HG02852 (cell line): ENCODE results near the gene PIK3AP1.
A peak's percentile ranks its signal among the peaks of the same experiment; 100 is the strongest.
"Not testable (repeated sequence)": the region's sequence is repeated elsewhere in the genome, so short reads cannot be mapped to it uniquely, and the experiment has no call there.

Experiments used
- ATAC-seq: cut with Tn5 transposase; IDR thresholded peaks from one replicate; pipeline ENCODE4 v1.9.1; 2021; ENCODE audit warnings: mild to moderate bottlenecking, moderate library complexity; ENCODE audit not compliant: unreplicated experiment

Gene PIK3AP1

DNA sequence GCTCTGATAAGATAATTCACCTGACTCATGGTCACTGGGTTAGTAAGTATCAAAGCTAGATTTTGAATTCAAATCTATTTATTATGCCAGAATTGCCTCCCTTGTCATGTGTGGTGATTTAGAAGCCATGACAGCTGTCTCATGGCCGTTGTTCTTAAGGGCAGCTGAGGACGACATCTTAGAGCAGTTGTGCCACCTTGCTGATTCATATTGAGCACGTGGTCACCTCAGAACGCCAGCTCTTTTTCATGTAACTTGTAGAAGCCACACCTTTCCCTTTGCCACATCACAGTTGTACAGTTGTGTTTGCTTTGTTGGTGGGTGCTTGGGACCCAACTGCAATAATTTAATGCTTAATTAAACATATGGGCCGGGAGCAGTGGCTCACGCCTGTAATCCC lies 4.3 kb upstream of the PIK3AP1 start:
- ATAC-seq, result no peak

DNA sequence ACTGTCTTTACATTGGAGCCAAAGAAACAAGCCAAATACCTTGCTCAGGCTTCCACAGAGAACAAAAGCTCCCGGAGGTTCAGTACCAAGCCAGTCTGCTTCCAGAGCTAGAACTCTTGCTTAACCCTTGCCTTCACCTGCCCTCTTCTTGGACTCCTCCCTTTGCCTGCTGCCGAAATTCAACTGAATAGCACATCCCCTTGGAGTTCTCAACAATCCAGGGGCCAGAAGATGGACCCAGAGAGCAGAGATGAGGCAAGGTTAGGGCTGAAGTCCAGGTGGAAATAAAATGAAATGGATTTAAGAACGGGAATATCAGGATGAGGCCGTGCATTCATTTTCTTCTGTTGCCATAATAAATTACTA lies 876 bp upstream of the PIK3AP1 start:
- no peak for ATAC-seq

DNA sequence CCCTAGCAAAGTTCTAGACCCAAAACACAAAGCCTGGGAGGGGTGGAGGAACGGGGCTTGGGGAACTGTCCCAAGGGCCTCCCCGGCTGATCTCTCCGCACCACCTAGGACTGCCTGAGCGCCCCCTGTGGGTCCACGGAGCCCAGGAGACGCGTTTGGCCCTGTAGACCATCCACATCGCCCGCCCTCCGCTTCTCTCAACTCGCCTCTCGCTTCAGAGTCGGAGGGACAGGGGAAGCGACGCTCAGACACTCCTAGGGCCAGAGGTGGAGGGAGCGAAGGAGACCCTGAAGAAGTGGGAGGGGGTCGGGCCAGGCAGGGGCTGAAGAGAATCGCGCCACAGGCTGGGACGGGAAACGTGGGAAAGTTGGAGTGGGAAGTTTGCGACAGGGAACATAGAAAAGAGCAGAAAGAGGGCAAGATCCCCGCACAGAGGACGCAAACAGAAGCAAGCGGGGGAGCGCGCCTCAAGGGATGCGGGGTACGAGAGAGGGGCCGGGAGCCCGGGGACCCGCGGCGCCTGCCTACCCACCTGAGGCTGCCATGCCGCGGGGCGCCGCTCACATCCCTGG lies 378 bp downstream of the PIK3AP1 start:
- peak; percentile 72 for ATAC-seq

DNA sequence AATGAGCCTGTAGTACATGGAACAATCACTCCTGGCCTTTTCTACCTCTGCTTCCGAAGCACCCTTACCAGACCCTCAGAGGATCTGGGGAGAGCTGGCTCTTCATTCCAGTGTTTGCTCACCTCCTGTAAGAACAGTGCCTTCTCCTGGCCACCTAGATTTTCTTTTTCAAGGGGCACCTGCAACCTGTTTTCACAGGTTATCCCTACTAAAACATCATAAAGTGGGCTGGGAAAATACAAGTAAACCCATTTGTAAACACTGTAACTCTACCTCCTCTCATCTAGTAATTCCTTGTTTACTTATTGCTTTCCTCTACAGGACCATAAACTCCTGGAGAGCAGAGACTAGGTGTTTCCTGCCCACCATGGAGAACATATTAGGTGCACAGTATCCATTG lies 1.1 kb downstream of the PIK3AP1 start:
- ATAC-seq, result no peak

DNA sequence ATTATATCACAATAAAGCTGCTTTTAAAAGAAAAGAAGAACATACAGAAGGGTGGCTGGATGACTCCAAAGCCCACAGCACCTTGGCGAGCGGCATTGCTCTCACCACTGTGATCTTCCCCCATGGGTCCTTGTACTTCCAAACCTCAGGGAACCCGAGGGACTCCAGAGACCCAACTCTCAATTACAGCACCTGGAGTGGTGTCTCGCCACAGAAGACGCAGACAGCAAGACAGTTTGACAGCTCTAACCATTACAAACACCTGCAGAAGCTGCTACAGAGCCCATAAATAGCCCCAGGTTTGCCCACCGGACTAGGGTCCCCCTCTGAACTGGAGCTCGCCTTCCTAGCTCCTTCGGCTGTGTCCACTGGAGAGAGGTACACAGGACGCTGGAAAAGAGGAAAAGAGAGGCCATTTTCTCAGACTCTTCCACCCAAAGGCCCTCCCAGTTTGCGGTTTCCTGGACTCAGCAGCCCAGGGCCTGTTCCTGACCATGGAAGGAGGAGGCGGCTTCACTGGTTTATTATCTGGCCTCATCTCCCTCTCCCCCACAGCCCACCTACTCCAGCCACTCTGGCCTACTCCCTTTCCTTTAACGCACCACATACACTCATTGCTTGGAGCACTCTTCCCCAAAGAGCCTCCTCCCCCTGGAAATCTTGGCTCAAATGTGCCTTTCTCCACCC lies 1.9 kb downstream of the PIK3AP1 start:
- no peak for ATAC-seq

DNA sequence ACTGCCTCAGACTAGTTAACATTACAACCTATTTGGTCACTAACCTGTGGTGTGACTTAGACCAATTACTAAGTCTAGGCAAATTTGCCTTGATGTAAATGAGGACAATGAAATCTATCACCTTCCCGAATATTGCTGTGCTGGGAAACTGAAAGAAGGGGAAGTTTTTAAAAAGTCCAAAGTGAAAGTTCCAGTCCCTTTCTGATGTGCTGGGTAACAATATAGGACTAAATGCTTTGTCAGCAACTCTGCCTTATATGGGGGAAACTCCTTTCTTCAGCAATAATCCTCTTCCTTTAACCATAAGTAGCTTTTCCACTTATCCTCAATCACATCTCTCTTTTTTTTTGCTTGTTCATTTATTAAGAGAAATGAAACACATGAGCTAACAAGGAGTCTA lies 3.9 kb downstream of the PIK3AP1 start:
- no peak for ATAC-seq

DNA sequence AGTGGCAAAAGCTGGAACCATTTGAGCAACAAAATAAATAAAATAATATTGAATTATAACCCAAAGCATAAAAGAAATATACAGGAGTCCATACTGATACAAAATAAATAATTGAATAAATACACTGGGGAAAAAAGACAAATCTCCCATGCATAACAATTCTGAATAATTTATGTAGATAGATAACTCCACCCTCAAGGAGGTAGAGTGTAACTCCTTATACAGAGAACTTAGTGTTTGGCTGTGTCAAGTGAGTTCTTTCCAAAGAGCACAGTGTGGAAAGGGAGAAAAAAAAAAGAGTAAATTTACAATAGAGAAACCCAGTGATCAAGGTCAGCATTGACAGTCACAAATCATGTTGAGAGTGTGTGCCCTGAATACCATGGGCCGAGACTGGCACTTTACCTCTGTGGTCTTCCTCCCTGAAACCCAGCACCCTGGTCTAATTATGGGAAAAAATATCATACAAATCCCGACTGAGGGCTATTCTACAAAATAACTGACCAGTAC lies 5.5 kb downstream of the PIK3AP1 start:
- ATAC-seq, result no peak

DNA sequence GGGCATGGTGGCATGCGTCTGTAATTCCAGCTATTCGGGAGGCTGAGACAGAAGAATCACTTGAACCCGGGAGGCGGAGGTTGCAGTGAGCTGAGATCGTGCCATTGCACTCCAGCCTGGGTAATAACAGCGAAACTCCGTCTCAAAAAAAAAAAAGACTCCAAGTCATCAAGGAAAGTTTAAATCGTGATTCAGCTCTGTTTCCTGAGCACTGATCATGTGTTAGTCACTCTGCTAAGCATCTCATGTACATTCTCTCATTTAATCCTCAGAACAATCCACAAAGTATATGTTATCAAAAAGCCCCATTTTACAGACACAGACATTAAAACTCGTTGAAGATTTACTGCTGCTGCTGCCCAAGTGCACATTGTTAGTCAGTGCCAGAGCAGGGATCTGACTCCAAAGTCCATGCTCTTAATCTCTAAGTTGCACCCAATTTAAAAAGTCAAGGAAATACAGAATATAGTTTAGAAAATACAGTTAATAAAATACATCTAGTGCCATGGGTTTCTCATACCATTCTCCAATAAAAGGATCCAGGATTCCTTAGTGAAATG lies 6.2 kb downstream of the PIK3AP1 start:
- ATAC-seq, result no peak

DNA sequence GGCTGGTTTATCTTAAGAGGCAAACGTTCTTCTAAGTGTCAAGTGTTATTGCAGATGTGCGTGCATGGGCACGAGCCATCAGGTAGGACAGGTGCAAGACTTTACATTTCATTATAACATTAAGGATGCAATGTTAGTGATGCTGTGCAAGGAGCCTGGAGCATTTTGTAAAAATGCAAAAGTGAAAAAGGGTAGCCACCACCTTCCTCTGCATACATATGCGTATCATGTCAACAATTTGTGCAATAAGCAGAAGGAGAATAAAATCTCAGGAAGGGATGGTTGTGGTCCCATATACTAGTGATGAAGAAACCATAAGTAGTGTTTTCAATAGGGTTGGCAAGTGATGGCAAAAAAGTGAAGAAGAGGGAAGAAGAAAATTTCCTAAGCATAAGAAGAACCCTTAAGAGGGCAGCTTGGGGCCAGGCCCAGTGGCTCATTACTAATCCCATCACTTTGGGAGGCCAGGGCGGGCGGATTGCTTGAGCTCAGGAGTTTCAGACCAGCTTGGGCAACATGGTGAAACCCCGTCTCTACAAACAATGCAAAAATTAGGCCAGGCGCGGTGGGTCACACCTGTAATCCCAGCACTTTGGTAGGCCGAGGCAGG lies 7.5 kb downstream of the PIK3AP1 start:
- no peak for ATAC-seq

DNA sequence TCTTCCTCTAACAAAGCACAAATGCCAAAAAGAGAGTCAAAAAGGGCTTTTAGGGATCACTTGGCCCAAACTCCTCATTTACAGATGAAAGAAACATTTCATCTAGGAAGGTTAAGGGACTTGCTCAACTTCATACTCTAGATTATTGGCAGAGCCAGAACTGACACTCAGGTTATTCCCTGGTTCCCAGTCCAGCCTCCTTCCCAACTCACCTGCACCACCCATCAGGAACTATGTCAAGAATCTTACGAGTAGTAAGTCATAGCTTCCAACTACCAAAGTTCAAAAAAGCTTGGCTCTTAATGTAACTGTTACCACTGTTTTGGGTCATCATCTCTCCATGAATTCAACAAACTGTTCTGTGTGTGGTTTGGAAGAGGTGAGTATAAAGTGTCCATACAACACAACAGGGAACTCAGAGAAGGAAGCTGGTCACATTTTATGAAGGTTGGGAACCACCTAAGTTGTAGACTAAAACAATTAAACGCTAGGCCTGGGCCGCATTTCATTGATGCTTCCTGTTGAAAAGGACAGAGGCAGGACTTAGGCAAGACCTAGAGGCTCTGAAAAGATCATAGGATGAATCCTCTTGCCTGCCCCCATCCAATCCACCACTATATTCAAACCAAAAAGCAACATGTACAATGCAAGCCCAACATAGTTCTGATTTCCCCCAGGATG lies 9.1 kb downstream of the PIK3AP1 start:
- no peak for ATAC-seq

DNA sequence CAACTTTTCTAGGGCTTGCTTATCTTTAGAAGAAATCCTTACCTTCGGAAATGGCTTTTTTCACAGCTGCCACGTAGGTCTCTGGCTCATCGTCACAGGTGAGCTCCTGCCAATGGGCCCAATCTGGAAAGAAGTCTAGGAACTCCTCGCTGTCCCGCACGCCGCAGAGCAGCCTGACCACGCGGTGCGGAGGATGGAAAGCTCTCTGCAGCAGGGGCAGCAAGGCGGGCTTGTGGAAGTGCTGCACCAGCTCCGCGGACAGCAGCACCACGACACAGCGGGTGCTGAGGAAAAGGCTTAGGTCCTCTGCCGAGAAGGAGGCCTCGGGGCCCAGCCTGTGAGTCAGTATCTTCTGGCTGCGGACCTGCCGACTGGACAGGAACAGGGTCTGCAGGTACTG lies 10.8 kb downstream of the PIK3AP1 start:
- no peak for ATAC-seq

DNA sequence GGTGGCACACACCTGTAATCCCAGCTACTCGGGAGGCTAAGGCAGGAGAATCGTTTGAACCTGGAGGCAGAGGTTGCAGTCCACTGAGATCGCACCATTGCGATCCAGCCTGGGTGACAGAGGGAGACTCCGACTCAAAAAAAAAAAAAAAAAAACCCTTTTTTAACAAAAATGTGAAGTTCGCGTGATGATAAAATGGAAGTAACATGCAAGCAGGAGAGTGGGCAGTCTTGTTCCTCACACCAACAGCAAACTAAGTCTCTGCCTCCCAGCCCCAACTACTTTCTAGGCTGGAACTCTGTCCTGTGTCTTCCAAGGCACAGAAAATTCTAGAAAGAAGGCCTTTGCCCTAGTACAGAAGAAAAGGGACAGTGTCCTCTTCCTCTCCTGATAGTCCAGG lies 11.3 kb downstream of the PIK3AP1 start:
- no peak for ATAC-seq

DNA sequence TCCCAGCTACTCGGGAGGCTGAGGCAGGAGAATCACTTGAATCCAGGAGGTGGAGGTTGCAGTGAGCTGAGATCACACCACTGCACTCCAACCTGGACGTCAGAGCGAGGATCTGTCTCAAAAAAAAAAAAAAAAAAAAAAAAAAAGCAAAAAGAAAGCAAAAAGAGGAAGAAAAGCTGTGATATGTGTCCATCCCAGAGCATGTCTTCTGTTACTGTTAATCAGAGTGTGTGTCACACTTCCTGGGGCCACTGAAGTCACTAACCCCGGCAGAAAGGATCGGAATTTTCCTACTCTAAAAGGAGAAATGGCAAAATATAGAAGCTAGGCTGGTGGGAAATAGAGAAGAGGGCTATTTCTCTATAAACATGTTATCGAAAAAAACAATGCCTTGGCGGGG lies 11.9 kb downstream of the PIK3AP1 start:
- ATAC-seq, result no peak

DNA sequence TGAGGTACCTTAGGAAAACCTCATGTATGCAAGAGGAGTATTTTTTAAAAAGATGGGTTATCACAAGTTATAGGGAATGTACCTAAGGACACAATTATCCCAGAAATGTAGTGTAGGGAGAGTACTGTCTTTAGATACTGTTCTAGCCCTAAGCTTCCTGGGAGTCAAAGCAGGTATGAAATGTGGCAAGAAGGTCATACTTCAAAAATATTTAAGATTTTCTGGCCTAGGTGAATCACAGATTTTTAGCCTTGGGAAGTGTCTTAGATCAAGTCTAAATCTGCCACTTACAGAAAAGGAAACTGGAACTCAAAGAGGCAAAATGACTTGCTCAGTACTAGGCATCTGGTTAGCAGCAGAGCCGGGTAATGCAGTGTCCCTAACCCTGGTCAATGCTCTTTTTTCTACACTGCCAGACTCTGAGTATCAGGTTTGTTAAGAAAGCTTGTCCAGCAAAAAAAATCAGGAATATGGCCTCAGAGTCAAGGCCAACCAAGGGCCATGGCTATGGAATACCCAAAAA lies 13.9 kb downstream of the PIK3AP1 start:
- ATAC-seq, result no peak

DNA sequence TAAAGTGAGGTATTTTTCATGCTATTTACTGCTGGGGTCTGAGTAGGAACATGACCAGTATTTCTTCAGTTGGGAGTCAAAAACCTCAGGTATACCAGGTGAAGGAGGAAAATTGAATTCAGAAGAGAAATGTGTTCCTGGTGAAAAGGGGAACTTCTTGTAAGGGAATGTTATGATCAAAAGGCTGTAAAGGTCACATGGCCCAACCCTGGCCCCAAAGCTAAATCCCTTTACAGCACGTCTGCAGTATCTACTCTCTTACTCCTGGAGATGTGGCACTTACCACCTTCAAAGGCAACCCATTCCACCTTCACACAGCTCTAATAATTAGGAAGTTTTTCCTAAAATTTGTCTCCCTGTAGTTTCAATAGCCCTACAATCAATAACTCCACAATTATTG lies 15.2 kb downstream of the PIK3AP1 start:
- no peak for ATAC-seq

DNA sequence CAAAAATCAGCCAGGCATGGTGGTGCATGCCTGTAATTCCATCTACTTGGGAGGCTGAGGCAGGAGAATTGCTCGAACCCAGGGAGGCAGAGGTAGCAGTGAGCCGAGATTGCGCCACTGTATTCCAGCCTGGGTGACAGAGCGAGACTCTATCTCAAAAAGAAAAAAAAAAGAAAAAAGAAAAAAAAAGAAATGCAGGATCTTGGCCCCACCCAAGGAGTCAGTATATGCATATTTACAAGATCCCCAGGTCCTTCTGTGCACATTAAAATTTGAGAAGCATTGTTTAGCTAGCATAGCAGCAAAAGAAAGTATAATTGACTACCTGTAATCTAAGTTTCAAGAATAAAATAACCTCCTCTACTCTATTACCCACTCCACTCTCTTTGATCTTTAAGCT lies 15.8 kb downstream of the PIK3AP1 start:
- ATAC-seq, result no peak

DNA sequence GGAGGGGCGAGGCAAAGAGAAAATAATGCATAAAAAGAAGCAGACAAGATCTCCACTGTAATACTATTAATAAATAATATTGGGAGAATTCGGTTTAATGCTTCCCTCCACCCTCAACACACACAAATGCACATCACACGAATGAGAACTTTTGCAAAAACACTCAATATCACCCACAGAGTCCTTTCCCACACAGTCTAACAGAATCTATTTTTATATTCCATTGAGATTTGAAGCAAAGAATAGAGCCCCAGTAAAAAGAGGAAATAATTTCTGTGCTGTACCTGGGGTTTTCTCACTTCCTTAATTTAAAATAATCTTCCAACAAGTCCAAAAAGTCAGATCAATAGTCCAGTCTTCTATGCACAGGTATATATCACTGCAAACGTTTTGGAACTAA lies 17.0 kb downstream of the PIK3AP1 start:
- no peak for ATAC-seq

DNA sequence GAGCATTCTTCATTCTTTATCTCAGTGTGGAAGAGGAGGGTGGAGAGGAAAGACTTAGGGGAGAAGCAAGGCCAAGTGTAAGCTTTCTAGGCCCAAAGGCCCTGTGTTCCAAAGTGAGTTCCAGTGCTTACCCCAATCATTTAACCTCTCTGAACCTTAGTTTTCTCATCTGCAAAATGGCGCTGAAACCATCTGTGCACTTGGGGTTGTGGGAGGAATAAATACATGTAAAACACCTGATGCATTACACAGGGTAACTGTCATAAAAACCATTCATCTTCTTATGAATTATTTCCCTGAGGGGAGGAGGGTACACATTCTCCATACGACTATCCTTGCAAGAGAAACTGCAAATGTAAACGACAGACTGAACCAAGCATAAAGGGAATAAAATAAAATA lies 19.0 kb downstream of the PIK3AP1 start:
- ATAC-seq, result no peak

DNA sequence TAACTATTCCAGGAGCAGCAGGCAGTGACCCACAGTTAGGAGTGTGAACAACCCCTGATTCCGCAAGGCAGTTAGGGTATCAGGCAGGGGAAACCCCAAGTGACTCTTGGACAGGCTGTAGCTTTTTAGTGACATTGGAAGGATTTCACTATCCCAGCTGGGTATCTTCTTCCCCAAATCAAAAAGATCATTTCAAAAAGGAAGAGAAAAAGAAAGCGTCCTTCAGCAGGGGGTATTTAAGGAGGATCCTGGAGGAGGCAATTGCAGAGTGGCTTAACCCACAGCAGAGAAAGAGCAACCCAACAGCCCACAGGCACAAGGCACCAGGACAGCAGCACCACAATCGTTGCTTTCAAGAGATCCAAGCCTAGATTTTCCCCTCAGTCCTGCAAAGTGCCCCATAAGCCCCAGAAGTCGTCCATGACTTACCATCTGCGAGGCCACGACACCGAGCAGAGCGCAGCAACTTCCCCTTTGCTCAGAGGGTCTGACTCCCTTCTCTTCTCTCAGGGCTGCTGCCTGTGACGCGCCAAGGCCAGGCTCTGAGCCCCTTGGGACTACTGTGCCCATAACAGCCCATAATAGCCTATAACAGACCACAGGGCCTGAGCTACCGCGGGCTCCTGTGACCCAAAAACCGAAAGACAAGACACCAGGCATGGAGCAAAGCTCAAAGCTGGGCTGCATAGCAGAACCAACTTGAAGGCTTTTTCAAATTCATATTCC lies 19.8 kb downstream of the PIK3AP1 start:
- ATAC-seq, result peak; percentile 71

DNA sequence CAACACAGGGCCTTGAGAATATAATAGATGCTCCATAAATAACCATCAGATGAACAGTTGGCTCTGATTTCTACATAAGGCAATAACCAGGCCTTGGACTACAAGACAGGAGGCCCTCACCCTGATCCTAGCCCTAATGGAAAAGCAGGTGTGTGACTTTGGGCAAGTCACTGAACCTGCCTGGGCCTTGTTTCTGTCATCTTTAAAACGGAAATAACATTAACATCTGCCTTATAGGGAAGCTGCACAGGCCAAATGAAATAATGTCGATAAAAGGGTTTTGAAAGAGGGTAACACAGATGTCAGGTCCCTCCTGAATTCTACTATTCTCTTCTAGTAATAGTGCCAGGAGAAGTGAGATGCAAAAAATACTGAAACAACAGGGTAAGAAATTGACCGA lies 20.7 kb downstream of the PIK3AP1 start:
- no peak for ATAC-seq

DNA sequence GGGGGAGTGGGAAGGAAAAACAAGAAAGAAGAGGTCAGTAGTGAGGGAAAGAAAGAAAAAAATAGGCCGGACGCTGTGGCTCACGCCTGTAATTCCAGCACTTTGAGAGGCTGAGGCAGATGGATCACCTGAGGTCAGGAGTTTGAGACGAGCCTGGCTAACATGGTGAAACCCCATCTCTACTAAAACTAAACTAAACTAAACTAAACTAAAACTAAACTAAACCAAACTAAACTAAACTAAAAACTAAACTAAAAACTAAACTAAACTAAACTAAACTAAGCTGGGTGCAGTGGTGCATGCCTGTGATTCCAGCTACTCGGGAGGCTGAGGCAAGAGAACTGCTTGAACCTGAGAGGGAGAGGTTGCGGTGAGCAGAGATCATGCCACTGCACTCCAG lies 22.0 kb downstream of the PIK3AP1 start:
- ATAC-seq, result not testable (repeated sequence)
